Natural killer cell (primary cell): ENCODE results near the gene TPGS1. TPM values are rescaled to one million over a fixed set of nuclear protein-coding genes. Genes with fewer than 3 reads are reported as not detected.

ENCODE experiments used
- ATAC-seq, 3 donors: fragments of 150-1000 bp in 2 of 3; fragments of 200-7000 bp in 1 of 3; cut with Tn5 transposase; 1 replicate in 1 of 3; 2 replicates in 2 of 3; pipeline ENCODE4 v1.10.0; 2021; ENCODE audit warnings: mild to moderate bottlenecking in 2 of 3, moderate library complexity in 2 of 3
- DNase-seq, 2 donors: peaks; one replicate each; pipeline versions ENCODE4 v3.0.0 to v3.0.0-alpha.2; 2013 to 2021; ENCODE audit warnings: mixed read lengths in 1 of 2
- H3K27ac ChIP-seq: one replicate; pipeline ENCODE4 v1.5.1; 2013; ENCODE audit warnings: mild to moderate bottlenecking, low read length
- H3K27me3 ChIP-seq: one replicate; pipeline ENCODE4 v1.6.1; 2013; ENCODE audit warnings: low read length; ENCODE audit not compliant: control insufficient read depth, insufficient read depth
- H3K36me3 ChIP-seq: one replicate; pipeline ENCODE4 v1.6.1; 2013; ENCODE audit warnings: low read length; ENCODE audit not compliant: control insufficient read depth, insufficient read depth
- H3K4me1 ChIP-seq: one replicate; pipeline ENCODE4 v1.6.1; 2013; ENCODE audit warnings: low read length; ENCODE audit not compliant: control insufficient read depth, insufficient read depth
- H3K4me3 ChIP-seq: one replicate; pipeline ENCODE4 v1.5.1; 2013; ENCODE audit warnings: low read length
- H3K9me3 ChIP-seq: one replicate; pipeline ENCODE4 v1.6.1; 2013; ENCODE audit warnings: low read length; ENCODE audit not compliant: control insufficient read depth, insufficient read depth
- H3K27ac Mint-ChIP-seq, 2 donors: one replicate each; pipeline ENCODE4 v1.8.0; 2022; ENCODE audit warnings: mild to moderate bottlenecking in 2 of 2, mixed read lengths in 2 of 2, moderate library complexity in 1 of 2
- H3K27me3 Mint-ChIP-seq, 2 donors: one replicate each; pipeline ENCODE4 v1.8.0; 2022; ENCODE audit warnings: low read depth in 2 of 2, mixed read lengths in 2 of 2
- H3K36me3 Mint-ChIP-seq: one replicate; pipeline ENCODE4 v1.8.0; 2022; ENCODE audit warnings: mixed read lengths
- H3K4me1 Mint-ChIP-seq, 2 donors: one replicate each; pipeline ENCODE4 v1.8.0; 2022; ENCODE audit warnings: mixed read lengths in 2 of 2
- H3K4me3 Mint-ChIP-seq: one replicate; pipeline ENCODE4 v1.8.0; 2022; ENCODE audit warnings: mild to moderate bottlenecking, moderate library complexity, mixed read lengths
- H3K9me3 Mint-ChIP-seq, 2 donors: one replicate each; pipeline ENCODE4 v1.8.0; 2022; ENCODE audit warnings: mixed read lengths in 2 of 2
- WGBS: methylation state at CpG from one replicate; pipeline ENCODE4 v1.1.7; 2013; ENCODE audit warnings: missing lambda C conversion rate; ENCODE audit not compliant: insufficient coverage; 5-methylcytosine and 5-hydroxymethylcytosine counted together
- intact Hi-C: fragments of 100-400 bp; cut with micrococcal nuclease; formaldehyde crosslinking; loops from one replicate; pipeline ENCODE4 v1.14.2; 2022
- total RNA-seq, 4 donors: library from RNA; stranded (reverse); fragments of 120-200 nt in 1 of 4; gene quantifications; one replicate each; pipeline versions ENCODE4 v1.2.3 to v1.2.4, GENCODE V29; 2013 to 2022
- TF ChIP-seq, protein P1 (sequence below): fragments of 200-600 bp; IDR thresholded peaks from one replicate; pipeline ENCODE4 v1.8.0; 2022; ENCODE audit warnings: antibody characterized with exemption

The TPGS1 gene
- total RNA-seq, 3 donors from 2014 or later (not counting 1 experiment from before 2014, with no cell fraction given): 18.7 to 20.6 (median 18.9) TPM

GRCh38 chr19:548886-549830 lies 41.9 kb downstream of the TPGS1 start:
- H3K4me1 ChIP-seq: peaks cover 27% of the 10 kb centered on the region
- TF ChIP-seq, protein P1, sequence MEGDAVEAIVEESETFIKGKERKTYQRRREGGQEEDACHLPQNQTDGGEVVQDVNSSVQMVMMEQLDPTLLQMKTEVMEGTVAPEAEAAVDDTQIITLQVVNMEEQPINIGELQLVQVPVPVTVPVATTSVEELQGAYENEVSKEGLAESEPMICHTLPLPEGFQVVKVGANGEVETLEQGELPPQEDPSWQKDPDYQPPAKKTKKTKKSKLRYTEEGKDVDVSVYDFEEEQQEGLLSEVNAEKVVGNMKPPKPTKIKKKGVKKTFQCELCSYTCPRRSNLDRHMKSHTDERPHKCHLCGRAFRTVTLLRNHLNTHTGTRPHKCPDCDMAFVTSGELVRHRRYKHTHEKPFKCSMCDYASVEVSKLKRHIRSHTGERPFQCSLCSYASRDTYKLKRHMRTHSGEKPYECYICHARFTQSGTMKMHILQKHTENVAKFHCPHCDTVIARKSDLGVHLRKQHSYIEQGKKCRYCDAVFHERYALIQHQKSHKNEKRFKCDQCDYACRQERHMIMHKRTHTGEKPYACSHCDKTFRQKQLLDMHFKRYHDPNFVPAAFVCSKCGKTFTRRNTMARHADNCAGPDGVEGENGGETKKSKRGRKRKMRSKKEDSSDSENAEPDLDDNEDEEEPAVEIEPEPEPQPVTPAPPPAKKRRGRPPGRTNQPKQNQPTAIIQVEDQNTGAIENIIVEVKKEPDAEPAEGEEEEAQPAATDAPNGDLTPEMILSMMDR: no peak
- no peaks in the 10 kb centered on the region for H3K9me3 ChIP-seq
- Mint-ChIP-seq H3K9me3 (no peaks in the 10 kb centered on the region), H3K4me3 (no peak overlapping the region), H3K4me1 (peaks cover 3 to 28% of the 10 kb centered on the region in 2 donors), H3K27ac (no peak overlapping the region), H3K27me3 (no peaks in the 10 kb centered on the region), H3K36me3 (no peaks in the 10 kb centered on the region)
- H3K36me3 ChIP-seq: peaks cover 17% of the 10 kb centered on the region
- no peaks in the 10 kb centered on the region for H3K27me3 ChIP-seq
- WGBS: 89% methylated on average over 51 of the region's 52 CpGs
- H3K27ac ChIP-seq: no peak overlapping the region
- intact Hi-C loops: no loop called here
- no peak overlapping the region for H3K4me3 ChIP-seq
- ATAC-seq (no peak), DNase-seq (no peak)

GRCh38 chr19:554817-555216 lies 47.5 kb downstream of the TPGS1 start:
- Mint-ChIP-seq H3K4me1 (peaks cover 0 to 15% of the 10 kb centered on the region in 2 donors), H3K36me3 (no peaks in the 10 kb centered on the region), H3K27ac (no peak overlapping the region), H3K4me3 (no peak overlapping the region), H3K9me3 (no peaks in the 10 kb centered on the region), H3K27me3 (no peaks in the 10 kb centered on the region)
- no peak overlapping the region for H3K4me3 ChIP-seq
- 88% methylated on average over 20 of the region's 20 CpGs for WGBS
- ATAC-seq (no peak), DNase-seq (no peak)
- no peaks in the 10 kb centered on the region for H3K36me3 ChIP-seq
- no peak overlapping the region for H3K27ac ChIP-seq
- intact Hi-C loops: no loop called here
- H3K4me1 ChIP-seq: peaks cover 8% of the 10 kb centered on the region
- no peaks in the 10 kb centered on the region for H3K27me3 ChIP-seq
- no peaks in the 10 kb centered on the region for H3K9me3 ChIP-seq
- TF ChIP-seq, protein P1: no peak

- no peak for DNase-seq
- intact Hi-C loops: no loop called here
- Mint-ChIP-seq H3K4me1 (peaks cover 0 to 15% of the 10 kb centered on the region in 2 donors), H3K4me3 (no peak overlapping the region), H3K27me3 (no peaks in the 10 kb centered on the region), H3K27ac (no peak overlapping the region), H3K9me3 (no peaks in the 10 kb centered on the region), H3K36me3 (no peaks in the 10 kb centered on the region)
- no peak for ATAC-seq
- H3K27me3 ChIP-seq: no peaks in the 10 kb centered on the region
- no peak overlapping the region for H3K27ac ChIP-seq
- no peaks in the 10 kb centered on the region for H3K9me3 ChIP-seq
- no peak overlapping the region for H3K4me3 ChIP-seq
- H3K36me3 ChIP-seq: no peaks in the 10 kb centered on the region
- peaks cover 8% of the 10 kb centered on the region for H3K4me1 ChIP-seq
- WGBS: 95% methylated on average over 11 of the region's 14 CpGs
- TF ChIP-seq, protein P1: no peak
These were observed 48.1 kb downstream of the TPGS1 start for GRCh38 chr19:555474-555808.
